BE2C (cell line): ENCODE measurements around the gene FBXO15.

Experiments used
- DNase-seq: peaks from one replicate; pipeline ENCODE4 v3.0.0-alpha.2; 2020
- H3K27me3 ChIP-seq: fragments of 250-450 bp; sonication (Bioruptor Pico); 2 replicates; pipeline ENCODE4 v1.5.1; 2020; ENCODE audit warnings: mild to moderate bottlenecking
- H3K36me3 ChIP-seq: fragments of 250-450 bp; sonication (Bioruptor Pico); 2 replicates; pipeline ENCODE4 v1.5.1; 2020; ENCODE audit warnings: mild to moderate bottlenecking
- H3K4me1 ChIP-seq: fragments of 250-450 bp; sonication (Bioruptor Pico); 2 replicates; pipeline ENCODE4 v1.5.1; 2020
- H3K4me3 ChIP-seq: 2 replicates; pipeline ENCODE4 v1.5.1; 2011; ENCODE audit warnings: low read depth, low read length
- H3K9me3 ChIP-seq: fragments of 250-450 bp; sonication (Bioruptor Pico); 2 replicates; pipeline ENCODE4 v1.5.1; 2020
- TF ChIP-seq, protein P1 (sequence below): IDR thresholded peaks from 2 replicates; pipeline ENCODE4 v1.5.1; 2012; ENCODE audit warnings: mild to moderate bottlenecking, low read depth, low read length

The FBXO15 gene

DNA sequence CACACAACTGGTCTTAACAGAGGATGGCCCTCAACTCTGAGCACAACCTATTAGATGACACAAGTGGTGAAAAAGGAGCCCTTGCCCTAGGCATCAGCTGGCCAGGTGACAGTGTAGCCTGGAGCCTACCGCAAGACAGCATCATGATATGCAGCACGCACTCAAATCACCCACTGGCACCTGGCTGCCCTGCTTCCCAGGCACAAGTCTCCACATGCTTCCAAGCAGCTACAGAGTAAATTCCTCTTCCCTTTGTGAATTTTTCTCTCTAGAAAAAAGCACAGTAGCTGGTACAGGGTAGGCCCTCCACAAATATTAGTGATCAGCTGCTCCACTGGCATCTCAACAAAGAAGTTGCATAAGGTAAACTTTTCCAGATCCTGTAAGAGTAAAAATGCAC, 6.0 kb downstream of the FBXO15 start:
- no peak for DNase-seq

DNA sequence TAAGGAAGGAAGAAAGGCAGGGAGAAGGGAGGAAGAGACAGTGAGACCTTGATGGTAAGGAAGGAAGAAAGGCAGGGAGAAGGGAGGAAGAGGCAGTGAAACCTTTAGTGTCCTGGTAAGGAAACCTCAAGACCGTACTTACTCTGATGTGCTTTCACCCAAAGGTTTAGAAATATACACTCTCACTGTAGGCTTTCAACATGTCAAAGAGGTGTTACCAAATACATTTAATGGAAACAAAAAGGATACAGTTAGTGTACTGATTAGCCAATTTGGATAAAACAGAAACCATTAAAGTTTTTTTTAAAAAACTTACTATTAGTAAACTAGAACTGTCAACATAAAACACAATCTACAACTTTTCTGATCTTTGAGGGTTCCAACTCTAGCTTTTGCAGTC, 7.1 kb downstream of the FBXO15 start:
- no peak overlapping the region for H3K4me3 ChIP-seq
- H3K36me3 ChIP-seq = no peaks in the 10 kb centered on the region
- TF ChIP-seq, protein P1, sequence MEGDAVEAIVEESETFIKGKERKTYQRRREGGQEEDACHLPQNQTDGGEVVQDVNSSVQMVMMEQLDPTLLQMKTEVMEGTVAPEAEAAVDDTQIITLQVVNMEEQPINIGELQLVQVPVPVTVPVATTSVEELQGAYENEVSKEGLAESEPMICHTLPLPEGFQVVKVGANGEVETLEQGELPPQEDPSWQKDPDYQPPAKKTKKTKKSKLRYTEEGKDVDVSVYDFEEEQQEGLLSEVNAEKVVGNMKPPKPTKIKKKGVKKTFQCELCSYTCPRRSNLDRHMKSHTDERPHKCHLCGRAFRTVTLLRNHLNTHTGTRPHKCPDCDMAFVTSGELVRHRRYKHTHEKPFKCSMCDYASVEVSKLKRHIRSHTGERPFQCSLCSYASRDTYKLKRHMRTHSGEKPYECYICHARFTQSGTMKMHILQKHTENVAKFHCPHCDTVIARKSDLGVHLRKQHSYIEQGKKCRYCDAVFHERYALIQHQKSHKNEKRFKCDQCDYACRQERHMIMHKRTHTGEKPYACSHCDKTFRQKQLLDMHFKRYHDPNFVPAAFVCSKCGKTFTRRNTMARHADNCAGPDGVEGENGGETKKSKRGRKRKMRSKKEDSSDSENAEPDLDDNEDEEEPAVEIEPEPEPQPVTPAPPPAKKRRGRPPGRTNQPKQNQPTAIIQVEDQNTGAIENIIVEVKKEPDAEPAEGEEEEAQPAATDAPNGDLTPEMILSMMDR = no peak
- H3K9me3 ChIP-seq = no peaks in the 10 kb centered on the region
- 0 out of 2 replicates have a peak, but pooled peaks cover 3% of the 10 kb centered on the region for H3K27me3 ChIP-seq
- DNase-seq = no peak
- no peaks in the 10 kb centered on the region for H3K4me1 ChIP-seq

More for the DNA sequence above, 6.0 kb downstream of the FBXO15 start:
- TF ChIP-seq, protein P1 = no peak
- Histone ChIP-seq H3K4me1 (no peaks in the 10 kb centered on the region), H3K9me3 (no peaks in the 10 kb centered on the region), H3K4me3 (no peak overlapping the region), H3K27me3 (0 out of 2 replicates have a peak, but pooled peaks cover 2% of the 10 kb centered on the region), H3K36me3 (no peaks in the 10 kb centered on the region)

- 0 out of 2 replicates have a peak, but pooled peaks cover 3% of the 10 kb centered on the region for H3K27me3 ChIP-seq
- no peaks in the 10 kb centered on the region for H3K4me1 ChIP-seq
- no peak for DNase-seq
- H3K36me3 ChIP-seq = no peaks in the 10 kb centered on the region
- TF ChIP-seq, protein P1 = no peak
- no peak overlapping the region for H3K4me3 ChIP-seq
- no peaks in the 10 kb centered on the region for H3K9me3 ChIP-seq
Observed at GRCh38 chr18:74139888-74140287, 7.7 kb downstream of the FBXO15 start.

GRCh38 chr18:74139411-74139810, 8.2 kb downstream of the FBXO15 start:
- Histone ChIP-seq H3K27me3 (0 out of 2 replicates have a peak, but pooled peaks cover 3% of the 10 kb centered on the region), H3K9me3 (no peaks in the 10 kb centered on the region), H3K4me1 (no peaks in the 10 kb centered on the region), H3K4me3 (no peak overlapping the region), H3K36me3 (no peaks in the 10 kb centered on the region)
- TF ChIP-seq, protein P1 = no peak
- DNase-seq = no peak

DNA sequence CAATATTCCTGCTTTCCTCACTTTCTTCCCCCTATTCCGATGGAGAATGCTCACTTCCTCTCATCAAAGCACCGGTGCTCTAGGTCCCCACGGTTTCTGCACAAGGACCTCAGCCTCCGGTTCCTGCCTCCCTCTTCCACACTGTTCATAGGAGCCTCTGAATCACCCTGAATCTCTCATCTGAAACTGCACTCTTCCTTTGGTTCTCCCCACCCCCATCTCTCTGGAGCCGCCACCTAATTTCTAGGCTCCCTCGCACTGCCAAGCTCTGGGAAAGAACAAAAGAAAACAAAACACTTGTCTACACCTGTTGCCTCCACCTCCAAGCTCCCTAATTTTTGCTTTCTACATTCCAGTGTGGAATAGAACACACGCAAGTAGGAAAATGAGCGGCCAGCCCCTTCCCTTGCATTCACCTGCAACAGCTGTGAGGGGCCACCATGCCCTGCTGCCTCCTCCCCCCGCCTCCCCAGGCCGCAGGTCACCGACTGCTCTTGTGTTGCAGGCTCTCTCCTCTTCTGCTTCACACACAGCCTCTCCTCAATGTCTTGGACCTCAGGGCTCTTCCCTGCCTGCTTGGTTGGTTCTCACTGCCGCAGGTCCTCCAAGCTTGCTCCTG, 9.6 kb downstream of the FBXO15 start:
- no peaks in the 10 kb centered on the region for H3K4me1 ChIP-seq
- H3K36me3 ChIP-seq = no peaks in the 10 kb centered on the region
- H3K9me3 ChIP-seq = no peaks in the 10 kb centered on the region
- no peak overlapping the region for H3K4me3 ChIP-seq
- 0 out of 2 replicates have a peak, but pooled peaks cover 3% of the 10 kb centered on the region for H3K27me3 ChIP-seq
- TF ChIP-seq, protein P1 = no peak
- DNase-seq = no peak

DNA sequence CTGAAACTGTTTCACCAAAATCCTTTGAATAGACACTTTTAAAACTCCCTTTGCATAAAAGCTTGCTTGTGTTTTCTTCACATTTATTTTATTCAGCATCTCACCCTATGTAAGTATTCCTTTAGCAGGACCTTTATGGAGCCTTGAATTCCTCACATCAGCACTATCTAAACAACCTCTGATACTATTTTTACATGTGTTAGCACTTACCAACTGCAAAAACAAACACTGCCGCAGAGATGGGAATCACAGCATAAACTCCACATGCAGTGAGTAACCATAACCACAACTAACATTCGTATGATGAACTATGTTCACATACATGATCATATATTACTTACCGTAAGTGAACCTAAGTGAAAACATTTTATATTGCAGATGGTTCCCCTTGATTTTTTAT, 15.4 kb downstream of the FBXO15 start:
- Histone ChIP-seq H3K4me1 (no peaks in the 10 kb centered on the region), H3K4me3 (no peak overlapping the region), H3K36me3 (no peaks in the 10 kb centered on the region), H3K27me3 (peaks cover 16% of the 10 kb centered on the region), H3K9me3 (no peaks in the 10 kb centered on the region)
- no peak for DNase-seq
- TF ChIP-seq, protein P1 = no peak
